Keratinocyte (primary cell): ENCODE results near the gene RAI1.

Source experiments
- EZH2 ChIP-seq: IDR thresholded peaks from one replicate; pipeline ENCODE4 v1.6.1; 2012; ENCODE audit warnings: inconsistent platforms, mild to moderate bottlenecking, low read length, moderate library complexity
- TF ChIP-seq, protein P1 (sequence below), 3 experiments: IDR thresholded peaks in 1 of 3; conservative IDR thresholded peaks in 1 of 3; optimal IDR thresholded peaks in 1 of 3; 2 replicates in 2 of 3; 3 replicates in 1 of 3; pipeline versions ENCODE3 to v1.5.1; 2011; ENCODE audit warnings: low read length in 3 of 3, mild to moderate bottlenecking in 3 of 3, moderate library complexity in 2 of 3, control low read depth in 1 of 3, inconsistent platforms in 1 of 3; ENCODE audit not compliant: insufficient read depth in 2 of 3; ENCODE audit errors: extremely low read depth in 1 of 3

DNA sequence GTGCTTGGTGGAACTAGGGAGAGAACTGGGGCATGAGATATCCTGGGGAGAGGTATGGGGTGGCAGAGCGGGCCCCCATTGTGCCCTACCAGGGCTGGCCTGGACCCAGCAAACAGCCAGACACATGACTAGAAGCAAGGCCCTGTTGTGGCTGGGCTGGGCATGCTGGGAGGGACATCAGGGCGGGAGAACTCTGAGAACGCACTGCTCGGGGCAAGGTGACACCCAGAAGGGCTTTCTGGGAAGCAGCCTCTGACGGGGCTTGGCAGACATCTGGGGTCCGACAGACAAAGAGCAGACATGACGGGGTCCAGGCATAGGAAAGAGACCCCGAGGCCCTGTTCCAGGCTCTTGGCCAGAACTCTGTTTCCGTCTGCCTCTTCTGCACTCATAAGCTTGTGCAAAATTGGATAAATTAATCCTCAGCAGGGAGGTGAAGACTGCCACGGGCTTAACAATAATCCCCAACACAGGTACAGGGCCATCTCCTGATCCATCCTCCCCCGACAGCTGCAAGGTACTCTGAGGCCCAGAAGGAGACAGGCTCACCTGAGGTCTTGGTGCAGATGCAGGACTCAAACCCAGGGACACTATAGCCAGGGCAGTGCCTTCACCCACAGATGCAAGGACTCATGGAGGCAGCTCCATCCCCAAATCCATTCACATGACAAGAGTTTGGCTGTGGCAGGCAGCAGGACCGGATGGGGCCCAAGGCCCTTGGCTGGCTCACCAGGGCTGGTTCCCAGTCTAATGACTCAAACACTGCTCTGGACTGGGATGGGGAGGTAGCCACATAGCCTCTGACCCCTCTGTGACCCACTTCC lies 150.2 kb downstream of the RAI1 start:
- TF ChIP-seq, protein P1, sequence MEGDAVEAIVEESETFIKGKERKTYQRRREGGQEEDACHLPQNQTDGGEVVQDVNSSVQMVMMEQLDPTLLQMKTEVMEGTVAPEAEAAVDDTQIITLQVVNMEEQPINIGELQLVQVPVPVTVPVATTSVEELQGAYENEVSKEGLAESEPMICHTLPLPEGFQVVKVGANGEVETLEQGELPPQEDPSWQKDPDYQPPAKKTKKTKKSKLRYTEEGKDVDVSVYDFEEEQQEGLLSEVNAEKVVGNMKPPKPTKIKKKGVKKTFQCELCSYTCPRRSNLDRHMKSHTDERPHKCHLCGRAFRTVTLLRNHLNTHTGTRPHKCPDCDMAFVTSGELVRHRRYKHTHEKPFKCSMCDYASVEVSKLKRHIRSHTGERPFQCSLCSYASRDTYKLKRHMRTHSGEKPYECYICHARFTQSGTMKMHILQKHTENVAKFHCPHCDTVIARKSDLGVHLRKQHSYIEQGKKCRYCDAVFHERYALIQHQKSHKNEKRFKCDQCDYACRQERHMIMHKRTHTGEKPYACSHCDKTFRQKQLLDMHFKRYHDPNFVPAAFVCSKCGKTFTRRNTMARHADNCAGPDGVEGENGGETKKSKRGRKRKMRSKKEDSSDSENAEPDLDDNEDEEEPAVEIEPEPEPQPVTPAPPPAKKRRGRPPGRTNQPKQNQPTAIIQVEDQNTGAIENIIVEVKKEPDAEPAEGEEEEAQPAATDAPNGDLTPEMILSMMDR (optimal IDR thresholded peaks at IDR 0.05 in 1 of 3, IDR thresholded peaks at IDR 0.05 in 1 of 3, conservative IDR thresholded peaks at IDR 0.05 in 1 of 3; ENCODE audit: extremely low read depth in 1 of 3, insufficient read depth in 2 of 3, low read length in 3 of 3), result no peak
- TF ChIP-seq EZH2, result no peak
